ENCODE results near the gene NPR3.

NPR3 gene

DNA sequence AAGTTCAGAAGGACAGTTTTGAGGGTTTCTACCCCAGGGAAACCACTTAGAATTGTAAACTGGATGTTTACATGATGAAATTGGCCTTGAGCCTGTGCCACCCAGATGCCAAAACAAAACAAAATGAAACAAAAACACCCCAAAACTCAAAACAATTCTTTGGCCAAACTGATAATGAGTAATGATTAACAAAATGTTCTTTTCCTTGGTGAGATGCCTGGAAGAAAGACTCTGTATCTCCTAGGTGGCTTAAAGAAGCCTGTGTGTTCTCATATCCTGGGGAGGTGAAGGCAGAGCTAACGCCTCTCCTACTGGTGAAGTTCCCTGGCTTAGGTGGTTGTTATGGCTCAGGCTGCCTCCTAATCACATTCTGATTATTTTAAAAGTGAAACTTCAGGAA lies 120.5 kb downstream of the NPR3 start:
- Histone ChIP-seq H2AFZ (ENCODE audit: low read depth) (no peak overlapping the region), H3K27ac (no peak overlapping the region), H3K4me2 (no peak overlapping the region), H4K20me1 (ENCODE audit: insufficient read depth) (no peaks in the 10 kb centered on the region), H3K9ac (no peak overlapping the region), H3K36me3 (ENCODE audit: insufficient read depth) (no peaks in the 10 kb centered on the region), H3K4me1 (ENCODE audit: low read depth, poor library complexity, severe bottlenecking) (no peaks in the 10 kb centered on the region), H3K4me3 (IDR thresholded peaks at IDR 0.05; ENCODE audit: insufficient read depth, low read depth, low read length) (no peak overlapping the region), H3K27me3 (ENCODE audit: insufficient read depth, low read depth) (no peaks in the 10 kb centered on the region), H3K79me2 (ENCODE audit: insufficient read depth, low read depth) (no peaks in the 10 kb centered on the region)
- TF ChIP-seq, protein P1, sequence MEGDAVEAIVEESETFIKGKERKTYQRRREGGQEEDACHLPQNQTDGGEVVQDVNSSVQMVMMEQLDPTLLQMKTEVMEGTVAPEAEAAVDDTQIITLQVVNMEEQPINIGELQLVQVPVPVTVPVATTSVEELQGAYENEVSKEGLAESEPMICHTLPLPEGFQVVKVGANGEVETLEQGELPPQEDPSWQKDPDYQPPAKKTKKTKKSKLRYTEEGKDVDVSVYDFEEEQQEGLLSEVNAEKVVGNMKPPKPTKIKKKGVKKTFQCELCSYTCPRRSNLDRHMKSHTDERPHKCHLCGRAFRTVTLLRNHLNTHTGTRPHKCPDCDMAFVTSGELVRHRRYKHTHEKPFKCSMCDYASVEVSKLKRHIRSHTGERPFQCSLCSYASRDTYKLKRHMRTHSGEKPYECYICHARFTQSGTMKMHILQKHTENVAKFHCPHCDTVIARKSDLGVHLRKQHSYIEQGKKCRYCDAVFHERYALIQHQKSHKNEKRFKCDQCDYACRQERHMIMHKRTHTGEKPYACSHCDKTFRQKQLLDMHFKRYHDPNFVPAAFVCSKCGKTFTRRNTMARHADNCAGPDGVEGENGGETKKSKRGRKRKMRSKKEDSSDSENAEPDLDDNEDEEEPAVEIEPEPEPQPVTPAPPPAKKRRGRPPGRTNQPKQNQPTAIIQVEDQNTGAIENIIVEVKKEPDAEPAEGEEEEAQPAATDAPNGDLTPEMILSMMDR (conservative IDR thresholded peaks at IDR 0.05; ENCODE audit: low read depth, low read length): no peak

GRCh38 chr5:32833127-32833526 lies 122.0 kb downstream of the NPR3 start:
- Histone ChIP-seq H3K9ac (no peak overlapping the region), H3K36me3 (ENCODE audit: insufficient read depth) (no peaks in the 10 kb centered on the region), H2AFZ (ENCODE audit: low read depth) (no peak overlapping the region), H3K79me2 (ENCODE audit: insufficient read depth, low read depth) (no peaks in the 10 kb centered on the region), H3K4me1 (ENCODE audit: low read depth, poor library complexity, severe bottlenecking) (no peaks in the 10 kb centered on the region), H3K4me2 (no peak overlapping the region), H3K27ac (no peak overlapping the region), H4K20me1 (ENCODE audit: insufficient read depth) (no peaks in the 10 kb centered on the region), H3K27me3 (ENCODE audit: insufficient read depth, low read depth) (no peaks in the 10 kb centered on the region), H3K4me3 (IDR thresholded peaks at IDR 0.05; ENCODE audit: insufficient read depth, low read depth, low read length) (no peak overlapping the region)
- TF ChIP-seq, protein P1 (conservative IDR thresholded peaks at IDR 0.05; ENCODE audit: low read depth, low read length): no peak

DNA sequence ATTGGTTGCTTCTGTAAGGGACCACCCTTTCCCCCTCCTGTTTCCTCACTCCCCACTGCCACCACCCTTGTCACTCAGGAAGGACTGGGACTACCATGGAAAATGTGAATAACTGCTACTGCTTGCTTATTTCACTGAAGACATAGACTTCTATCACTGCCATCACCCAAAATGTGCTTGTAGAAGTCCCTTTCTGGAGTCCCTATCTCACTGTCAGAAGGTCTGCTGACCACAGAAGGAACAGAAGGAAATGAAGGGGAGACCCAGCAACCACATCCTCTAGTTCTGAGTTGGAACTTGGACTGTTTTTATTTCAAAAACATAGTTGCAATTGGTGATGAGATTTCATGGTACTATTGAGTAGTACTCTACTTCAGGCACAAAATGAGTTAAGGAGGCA lies 122.5 kb downstream of the NPR3 start:
- Histone ChIP-seq H3K36me3 (ENCODE audit: insufficient read depth) (no peaks in the 10 kb centered on the region), H3K27ac (no peak overlapping the region), H3K4me1 (ENCODE audit: low read depth, poor library complexity, severe bottlenecking) (no peaks in the 10 kb centered on the region), H3K27me3 (ENCODE audit: insufficient read depth, low read depth) (no peaks in the 10 kb centered on the region), H4K20me1 (ENCODE audit: insufficient read depth) (no peaks in the 10 kb centered on the region), H3K4me2 (no peak overlapping the region), H3K9ac (no peak overlapping the region), H2AFZ (ENCODE audit: low read depth) (no peak overlapping the region), H3K4me3 (IDR thresholded peaks at IDR 0.05; ENCODE audit: insufficient read depth, low read depth, low read length) (no peak overlapping the region), H3K79me2 (ENCODE audit: insufficient read depth, low read depth) (no peaks in the 10 kb centered on the region)
- TF ChIP-seq, protein P1 (conservative IDR thresholded peaks at IDR 0.05; ENCODE audit: low read depth, low read length): no peak

DNA sequence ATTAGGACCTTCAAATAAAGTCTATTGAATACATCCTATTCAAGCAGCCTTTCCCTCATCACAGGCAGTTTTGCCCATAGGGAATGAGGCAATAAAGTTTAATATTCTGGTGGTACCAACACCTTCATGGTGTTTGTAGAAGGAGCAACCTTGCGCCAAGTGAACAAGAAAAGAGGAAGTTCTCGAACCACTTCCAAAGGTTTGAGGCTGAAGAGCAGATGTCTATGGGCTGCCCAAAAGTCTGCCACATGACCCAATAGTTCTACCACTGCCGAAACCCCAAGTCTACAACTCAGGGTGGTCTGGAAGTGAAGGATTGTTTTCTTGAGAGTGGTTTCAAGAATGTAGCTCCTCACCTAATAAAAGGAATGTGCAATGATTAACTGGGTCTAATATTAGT lies 123.1 kb downstream of the NPR3 start:
- Histone ChIP-seq H3K27ac (no peak overlapping the region), H3K4me2 (no peak overlapping the region), H3K79me2 (ENCODE audit: insufficient read depth, low read depth) (no peaks in the 10 kb centered on the region), H3K36me3 (ENCODE audit: insufficient read depth) (no peaks in the 10 kb centered on the region), H3K4me3 (IDR thresholded peaks at IDR 0.05; ENCODE audit: insufficient read depth, low read depth, low read length) (no peak overlapping the region), H3K9ac (no peak overlapping the region), H2AFZ (ENCODE audit: low read depth) (no peak overlapping the region), H3K4me1 (ENCODE audit: low read depth, poor library complexity, severe bottlenecking) (no peaks in the 10 kb centered on the region), H3K27me3 (ENCODE audit: insufficient read depth, low read depth) (no peaks in the 10 kb centered on the region), H4K20me1 (ENCODE audit: insufficient read depth) (no peaks in the 10 kb centered on the region)
- TF ChIP-seq, protein P1 (conservative IDR thresholded peaks at IDR 0.05; ENCODE audit: low read depth, low read length): no peak

Data from KMS-11 (cell line).